Neuronal stem cell (in vitro differentiated cells): Measurements from ENCODE around the gene RAI14.

Experiments
- DNase-seq: peaks from one replicate; pipeline ENCODE4 v3.0.0-alpha.2; 2013; ENCODE audit warnings: low spot score
- H2AFZ ChIP-seq: one replicate; pipeline ENCODE4 v1.6.1; 2013; ENCODE audit warnings: mild to moderate bottlenecking, low read length, inconsistent platforms
- H2AK5ac ChIP-seq: 2 replicates; pipeline ENCODE4 v1.6.1; 2013; ENCODE audit warnings: low read depth, mild to moderate bottlenecking, inconsistent platforms, low read length, moderate library complexity, mixed read lengths
- H2BK120ac ChIP-seq: 2 replicates; pipeline ENCODE4 v1.6.1; 2013; ENCODE audit warnings: low read depth, mild to moderate bottlenecking, inconsistent platforms, low read length, moderate library complexity, mixed read lengths
- H2BK12ac ChIP-seq: one replicate; pipeline ENCODE4 v1.6.1; 2013; ENCODE audit warnings: low read length, inconsistent platforms
- H2BK15ac ChIP-seq: 2 replicates; pipeline ENCODE4 v1.6.1; 2013; ENCODE audit warnings: mild to moderate bottlenecking, low read length, inconsistent platforms, mixed read lengths
- H2BK5ac ChIP-seq: one replicate; pipeline ENCODE4 v1.6.1; 2013; ENCODE audit warnings: inconsistent platforms, mild to moderate bottlenecking, low read length, moderate library complexity
- H3K14ac ChIP-seq: one replicate; pipeline ENCODE4 v1.6.1; 2013; ENCODE audit warnings: low read length, inconsistent platforms
- H3K18ac ChIP-seq: 2 replicates; pipeline ENCODE4 v1.6.1; 2013; ENCODE audit warnings: low read length, inconsistent platforms
- H3K23ac ChIP-seq: 2 replicates; pipeline ENCODE4 v1.6.1; 2013; ENCODE audit warnings: low read depth, mild to moderate bottlenecking, mixed read lengths, low read length, inconsistent platforms; ENCODE audit not compliant: poor library complexity
- H3K27ac ChIP-seq: replicated peaks from 3 replicates; pipeline ENCODE4 v1.5.1; 2013; ENCODE audit warnings: low read length, inconsistent platforms
- H3K27me3 ChIP-seq, 3 experiments: 2 replicates each; pipeline ENCODE4 v1.6.1; 2013; ENCODE audit warnings: low read length in 3 of 3, mild to moderate bottlenecking in 2 of 3, inconsistent platforms in 1 of 3, low read depth in 1 of 3, mixed read lengths in 1 of 3, moderate library complexity in 1 of 3; ENCODE audit not compliant: control insufficient read depth in 3 of 3, insufficient read depth in 3 of 3
- H3K36me3 ChIP-seq, 2 donors: replicated peaks in 1 of 2; 2 replicates each; pipeline ENCODE4 v1.6.1; 2013; ENCODE audit warnings: low read length in 2 of 2; ENCODE audit not compliant: control insufficient read depth in 2 of 2, insufficient read depth in 2 of 2
- H3K4ac ChIP-seq: 2 replicates; pipeline ENCODE4 v1.6.1; 2013; ENCODE audit warnings: inconsistent platforms, mild to moderate bottlenecking, low read length, moderate library complexity
- H3K4me1 ChIP-seq, 2 donors: 1 replicate in 1 of 2; 2 replicates in 1 of 2; pipeline ENCODE4 v1.6.1; 2013; ENCODE audit warnings: low read length in 2 of 2, low read depth in 1 of 2; ENCODE audit not compliant: control insufficient read depth in 2 of 2, insufficient read depth in 1 of 2
- H3K4me2 ChIP-seq: one replicate; pipeline ENCODE4 v1.6.1; 2013; ENCODE audit warnings: mild to moderate bottlenecking, low read length, inconsistent platforms; ENCODE audit not compliant: insufficient read depth, poor library complexity, severe bottlenecking
- H3K4me3 ChIP-seq, 2 donors: 2 replicates each; pipeline ENCODE4 v1.5.1; 2013; ENCODE audit warnings: low read length in 2 of 2, mild to moderate bottlenecking in 2 of 2, inconsistent platforms in 1 of 2, moderate library complexity in 1 of 2
- H3K79me1 ChIP-seq: one replicate; pipeline ENCODE4 v1.6.1; 2013; ENCODE audit warnings: low read depth, mild to moderate bottlenecking, inconsistent platforms, low read length, moderate library complexity
- H3K9ac ChIP-seq: one replicate; pipeline ENCODE4 v1.6.1; 2013; ENCODE audit warnings: mild to moderate bottlenecking, low read depth, low read length, inconsistent platforms; ENCODE audit not compliant: poor library complexity
- H3K9me3 ChIP-seq, 2 donors: replicated peaks in 1 of 2; 2 replicates each; pipeline versions ENCODE3 to v1.6.1; 2013; ENCODE audit warnings: low read length in 2 of 2, mild to moderate bottlenecking in 2 of 2, inconsistent platforms in 1 of 2, low read depth in 1 of 2, mixed read lengths in 1 of 2, moderate library complexity in 1 of 2; ENCODE audit not compliant: control insufficient read depth in 2 of 2, insufficient read depth in 1 of 2
- H4K8ac ChIP-seq: one replicate; pipeline ENCODE4 v1.6.1; 2013; ENCODE audit warnings: low read depth, mild to moderate bottlenecking, inconsistent platforms, low read length, moderate library complexity
- H4K91ac ChIP-seq: one replicate; pipeline ENCODE4 v1.6.1; 2013; ENCODE audit warnings: low read length, low read depth, mild to moderate bottlenecking, inconsistent platforms; ENCODE audit not compliant: poor library complexity
- WGBS, 2 donors: extraction: QIAGEN DNeasy Blood & Tissue Kit; methylation state at CpG; one replicate each; pipeline ENCODE4 v1.1.7; 2013; ENCODE audit warnings: missing lambda C conversion rate in 2 of 2, mixed read lengths in 1 of 2; ENCODE audit not compliant: insufficient read length in 2 of 2, insufficient replicate concordance in 1 of 2; ENCODE audit errors: extremely low coverage in 2 of 2; 5-methylcytosine and 5-hydroxymethylcytosine counted together

RAI14 gene

GRCh38 chr5:34811706-34812105 is 155.6 kb downstream of the RAI14 start:
- Histone ChIP-seq H3K4me3 (no peak overlapping the region), H4K91ac (no peak overlapping the region), H2BK5ac (no peak overlapping the region), H3K9me3 (no peaks in the 10 kb centered on the region), H2AK5ac (no peak overlapping the region), H2BK12ac (no peak overlapping the region), H3K79me1 (no peaks in the 10 kb centered on the region), H3K14ac (no peak overlapping the region), H3K27ac (no peak overlapping the region), H2AFZ (no peak overlapping the region), H3K27me3 (no peaks in the 10 kb centered on the region), H4K8ac (no peak overlapping the region), H3K9ac (no peak overlapping the region), H3K4ac (no peak overlapping the region), H2BK15ac (no peak overlapping the region), H3K23ac (no peak overlapping the region), H3K4me2 (no peak overlapping the region), H2BK120ac (no peak overlapping the region), H3K36me3 (peaks cover 4 to 76% of the 10 kb centered on the region in 2 donors), H3K18ac (no peak overlapping the region), H3K4me1 (no peaks in the 10 kb centered on the region)
- DNase-seq, result no peak
- no CpG with 5 or more reads among the region's 1 CpG for WGBS, 2 donors

GRCh38 chr5:34813509-34813908 is 157.4 kb downstream of the RAI14 start:
- no peak overlapping the region for H2BK5ac ChIP-seq
- DNase-seq, result no peak
- H3K9ac ChIP-seq, result no peak overlapping the region
- H3K14ac ChIP-seq, result no peak overlapping the region
- H2BK120ac ChIP-seq, result no peak overlapping the region
- H3K18ac ChIP-seq, result no peak overlapping the region
- no peak overlapping the region for H2AFZ ChIP-seq
- H3K23ac ChIP-seq, result no peak overlapping the region
- no peak overlapping the region for H3K27ac ChIP-seq
- no peaks in the 10 kb centered on the region for H3K27me3 ChIP-seq
- H3K4ac ChIP-seq, result no peak overlapping the region
- no peak overlapping the region for H3K4me2 ChIP-seq
- no peak overlapping the region for H2BK12ac ChIP-seq
- H3K4me1 ChIP-seq, result no peaks in the 10 kb centered on the region
- no peaks in the 10 kb centered on the region for H3K9me3 ChIP-seq
- no CpG with 5 or more reads among the region's 3 CpGs for WGBS, 2 donors
- no peak overlapping the region for H2BK15ac ChIP-seq
- no peak overlapping the region for H2AK5ac ChIP-seq
- no peak overlapping the region for H4K91ac ChIP-seq
- no peak overlapping the region for H3K4me3 ChIP-seq
- H3K79me1 ChIP-seq, result no peaks in the 10 kb centered on the region
- H3K36me3 ChIP-seq, result peaks cover 2 to 79% of the 10 kb centered on the region in 2 donors
- no peak overlapping the region for H4K8ac ChIP-seq

DNA sequence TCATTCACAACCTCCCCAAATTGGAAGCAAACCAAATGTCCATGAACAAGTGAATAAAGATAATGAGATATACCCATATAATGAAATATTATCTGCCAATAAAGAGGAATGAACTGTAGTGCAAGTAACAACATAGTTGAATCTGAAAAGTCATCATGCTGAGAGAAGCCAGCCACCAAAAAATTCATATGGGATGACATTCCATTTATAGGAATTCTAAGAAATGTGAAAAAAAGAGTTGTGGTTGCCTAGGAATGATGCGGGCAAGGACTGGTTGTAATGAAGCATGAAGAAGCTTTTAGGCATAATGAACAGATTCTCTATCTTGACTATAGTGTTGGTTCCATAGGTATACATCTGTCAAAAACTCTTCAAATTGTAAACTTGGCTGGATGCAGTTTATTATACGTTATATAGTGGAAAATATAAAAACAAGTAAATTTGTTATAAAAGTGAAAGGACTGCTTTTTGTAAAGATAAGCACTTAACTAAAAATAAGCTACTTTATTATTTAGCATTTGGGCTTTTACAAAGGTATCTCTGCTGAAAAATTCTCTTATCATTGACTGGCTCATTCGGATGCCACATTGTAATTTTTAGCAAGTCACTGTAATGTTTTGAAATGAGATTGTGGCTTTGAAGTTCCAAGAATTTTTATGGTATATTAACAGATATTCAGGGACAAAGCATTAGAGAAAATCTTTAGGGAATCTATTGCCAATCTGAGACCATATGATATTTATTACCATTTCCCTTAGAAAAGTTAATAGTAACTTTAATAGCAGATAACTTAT is 161.6 kb downstream of the RAI14 start:
- H2BK120ac ChIP-seq, result no peak overlapping the region
- no peaks in the 10 kb centered on the region for H3K9me3 ChIP-seq
- no peak overlapping the region for H3K27ac ChIP-seq
- no peak overlapping the region for H3K23ac ChIP-seq
- no peak overlapping the region for H2AK5ac ChIP-seq
- H3K9ac ChIP-seq, result no peak overlapping the region
- no peak overlapping the region for H3K4ac ChIP-seq
- H3K4me2 ChIP-seq, result no peak overlapping the region
- H3K79me1 ChIP-seq, result no peaks in the 10 kb centered on the region
- H2BK5ac ChIP-seq, result no peak overlapping the region
- H3K14ac ChIP-seq, result no peak overlapping the region
- no peak overlapping the region for H3K4me3 ChIP-seq
- no peak overlapping the region for H2BK12ac ChIP-seq
- peaks cover 2 to 83% of the 10 kb centered on the region in 2 donors for H3K36me3 ChIP-seq
- WGBS, 2 donors, result 100% methylated on average over 1 of the region's 3 CpGs; no CpG with 5 or more reads in 1 of the 2 donors
- no peaks in the 10 kb centered on the region for H3K4me1 ChIP-seq
- no peak overlapping the region for H3K18ac ChIP-seq
- H3K27me3 ChIP-seq, result no peaks in the 10 kb centered on the region
- no peak overlapping the region for H4K91ac ChIP-seq
- no peak overlapping the region for H2BK15ac ChIP-seq
- DNase-seq, result no peak
- no peak overlapping the region for H2AFZ ChIP-seq
- no peak overlapping the region for H4K8ac ChIP-seq

DNA sequence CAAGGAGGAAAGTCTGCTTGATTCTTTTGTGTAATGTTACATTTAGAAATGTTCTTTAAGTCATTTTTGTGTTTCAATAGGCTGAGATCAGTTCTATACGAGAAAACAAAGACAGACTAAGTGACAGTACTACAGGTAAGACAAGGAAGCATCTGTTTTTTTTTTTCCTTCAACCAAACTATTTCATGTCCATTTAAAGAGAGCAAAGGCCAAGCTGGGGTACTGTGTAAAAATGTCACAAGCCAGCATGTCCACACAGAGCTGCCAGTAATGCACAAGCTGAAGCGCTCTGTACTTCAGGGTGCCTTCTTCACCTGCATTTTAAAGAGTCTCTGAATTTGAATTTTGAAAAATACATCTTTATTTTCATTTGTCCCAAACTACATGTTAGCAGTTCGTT is 162.6 kb downstream of the RAI14 start:
- Histone ChIP-seq H3K4me2 (no peak overlapping the region), H3K9ac (no peak overlapping the region), H3K9me3 (peaks cover 0 to 3% of the 10 kb centered on the region in 2 donors), H2BK15ac (no peak overlapping the region), H3K14ac (no peak overlapping the region), H3K4ac (no peak overlapping the region), H2AK5ac (no peak overlapping the region), H4K91ac (no peak overlapping the region), H3K23ac (no peak overlapping the region), H2BK120ac (no peak overlapping the region), H4K8ac (no peak overlapping the region), H3K4me3 (no peak overlapping the region), H3K4me1 (no peaks in the 10 kb centered on the region), H3K18ac (no peak overlapping the region), H3K79me1 (no peaks in the 10 kb centered on the region), H2AFZ (no peak overlapping the region), H3K27ac (no peak overlapping the region), H3K36me3 (peaks cover 10 to 84% of the 10 kb centered on the region in 2 donors), H2BK5ac (no peak overlapping the region), H2BK12ac (no peak overlapping the region), H3K27me3 (no peaks in the 10 kb centered on the region)
- WGBS, 2 donors, result no CpG with 5 or more reads among the region's 3 CpGs
- no peak for DNase-seq
